ENCODE measurements around the gene DIP2B. TPM values are rescaled to one million over a fixed set of nuclear protein-coding genes. Genes with fewer than 3 reads are reported as not detected.

Gene DIP2B
- total and polyA plus RNA-seq, 2 of the 13 experiments (the other 11 are each of a cell fraction or from before 2014, with no cell fraction given), result 32.1 to 35.8 TPM

DNA sequence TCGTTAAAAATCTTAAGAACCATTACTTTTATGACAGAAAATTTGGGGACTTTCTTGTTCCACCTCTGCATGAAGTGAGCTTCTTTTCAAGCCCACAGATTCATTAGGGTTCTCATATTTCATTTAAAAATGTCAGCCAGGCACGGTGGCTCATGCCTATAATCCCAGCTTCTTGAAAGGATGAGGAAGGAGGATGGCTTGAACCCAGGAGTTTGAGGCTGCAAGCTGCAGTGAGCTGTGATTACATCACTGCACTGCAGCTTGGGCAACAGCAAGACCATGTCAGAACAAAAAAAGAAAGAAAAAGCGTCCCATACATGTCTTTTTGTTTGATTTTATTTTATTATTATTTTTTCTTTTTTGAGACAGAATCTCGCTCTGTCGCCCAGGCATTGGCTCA is 215.7 kb downstream of the DIP2B start:
- no peaks in the 10 kb centered on the region for H4K20me1 ChIP-seq (ENCODE audit: insufficient read depth, low read length)
- WGBS (ENCODE audit: low lambda C conversion rate), result 85% methylated on average over 5 of the region's 5 CpGs

DNA sequence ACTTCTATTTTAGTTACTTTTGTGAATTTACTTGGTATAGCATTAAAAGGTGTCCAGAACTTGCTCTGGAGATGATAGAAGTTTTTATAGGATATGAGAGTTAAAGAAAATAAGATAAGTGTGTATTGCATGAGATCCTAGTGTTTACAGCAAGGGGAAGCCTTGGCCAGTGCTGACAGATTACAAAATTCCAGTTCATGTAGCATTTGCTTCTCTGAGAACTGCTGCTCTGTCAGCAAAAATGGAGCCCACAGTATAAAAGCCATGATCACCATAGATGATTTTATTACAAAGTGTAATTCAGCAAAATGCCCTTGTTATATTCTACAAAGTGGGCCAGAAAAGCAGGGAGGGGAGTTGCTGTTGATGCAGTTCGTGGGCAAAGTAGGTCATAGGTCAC is 219.1 kb downstream of the DIP2B start:
- peaks cover 24 to 84% of the 10 kb centered on the region in 2 experiments for H3K36me3 ChIP-seq (replicated peaks in 1 of 2; ENCODE audit: control insufficient read depth in 1 of 2, insufficient read depth in 2 of 2, low read length in 2 of 2)
- CTCF ChIA-PET (ENCODE audit: low intra/inter-chr PET ratio, low total read pairs), result no interaction called here

More for the DNA sequence above, 215.7 kb downstream of the DIP2B start:
- no peaks in the 10 kb centered on the region for H3K27me3 ChIP-seq (ENCODE audit: control insufficient read depth in 1 of 2, insufficient read depth in 2 of 2, low read length in 2 of 2)
- intact Hi-C loops (cut with micrococcal nuclease; ENCODE audit: unreplicated experiment), result no loop called here
- FAIRE-seq (no peak), DNase-seq (ENCODE audit: low spot score) (no peak), ATAC-seq (no peak)
- H3K4me1 ChIP-seq (ENCODE audit: insufficient read depth, low read length), result no peaks in the 10 kb centered on the region
- TF ChIP-seq, protein P1, sequence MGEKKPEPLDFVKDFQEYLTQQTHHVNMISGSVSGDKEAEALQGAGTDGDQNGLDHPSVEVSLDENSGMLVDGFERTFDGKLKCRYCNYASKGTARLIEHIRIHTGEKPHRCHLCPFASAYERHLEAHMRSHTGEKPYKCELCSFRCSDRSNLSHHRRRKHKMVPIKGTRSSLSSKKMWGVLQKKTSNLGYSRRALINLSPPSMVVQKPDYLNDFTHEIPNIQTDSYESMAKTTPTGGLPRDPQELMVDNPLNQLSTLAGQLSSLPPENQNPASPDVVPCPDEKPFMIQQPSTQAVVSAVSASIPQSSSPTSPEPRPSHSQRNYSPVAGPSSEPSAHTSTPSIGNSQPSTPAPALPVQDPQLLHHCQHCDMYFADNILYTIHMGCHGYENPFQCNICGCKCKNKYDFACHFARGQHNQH (CRISPR knock-in tag; IDR thresholded peaks at IDR 0.05), result no peak
- TF ChIP-seq MAZ (IDR thresholded peaks at IDR 0.05; ENCODE audit: borderline replicate concordance, low read depth, low read length) (no peak), MAZ (CRISPR knock-in tag; IDR thresholded peaks at IDR 0.05; ENCODE audit: low read depth) (no peak), GFI1 (CRISPR knock-in tag; IDR thresholded peaks at IDR 0.05; ENCODE audit: borderline replicate concordance) (no peak), MEIS2 (CRISPR knock-in tag; IDR thresholded peaks at IDR 0.05) (no peak)
- TF ChIP-seq, protein P2, sequence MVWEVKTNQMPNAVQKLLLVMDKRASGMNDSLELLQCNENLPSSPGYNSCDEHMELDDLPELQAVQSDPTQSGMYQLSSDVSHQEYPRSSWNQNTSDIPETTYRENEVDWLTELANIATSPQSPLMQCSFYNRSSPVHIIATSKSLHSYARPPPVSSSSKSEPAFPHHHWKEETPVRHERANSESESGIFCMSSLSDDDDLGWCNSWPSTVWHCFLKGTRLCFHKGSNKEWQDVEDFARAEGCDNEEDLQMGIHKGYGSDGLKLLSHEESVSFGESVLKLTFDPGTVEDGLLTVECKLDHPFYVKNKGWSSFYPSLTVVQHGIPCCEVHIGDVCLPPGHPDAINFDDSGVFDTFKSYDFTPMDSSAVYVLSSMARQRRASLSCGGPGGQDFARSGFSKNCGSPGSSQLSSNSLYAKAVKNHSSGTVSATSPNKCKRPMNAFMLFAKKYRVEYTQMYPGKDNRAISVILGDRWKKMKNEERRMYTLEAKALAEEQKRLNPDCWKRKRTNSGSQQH (CRISPR knock-in tag; IDR thresholded peaks at IDR 0.05; ENCODE audit: low read depth), result no peak
- H3K4me2 ChIP-seq (ENCODE audit: low read depth, low read length), result no peak overlapping the region
- no TSS peak for BruUV-seq (replicated peaks)
- POLR2A ChIA-PET, result no interaction called here
- H2AFZ ChIP-seq (ENCODE audit: low read length), result no peak overlapping the region
- no peaks in the 10 kb centered on the region for H3K79me2 ChIP-seq (ENCODE audit: insufficient read depth, low read length)
- CTCF ChIA-PET (ENCODE audit: low intra/inter-chr PET ratio, low total read pairs), result no interaction called here
- H3K27ac ChIP-seq (ENCODE audit: extremely low read length, insufficient read depth, low read length), result no peak overlapping the region
- H3K9ac ChIP-seq (ENCODE audit: insufficient read depth, low read depth, low read length), result no peak overlapping the region
- H3K9me3 ChIP-seq (ENCODE audit: low read length), result no peaks in the 10 kb centered on the region
- no peak overlapping the region for H3K4me3 ChIP-seq (replicated peaks in 1 of 3; ENCODE audit: insufficient read depth in 1 of 3, low read depth in 2 of 3, low read length in 3 of 3)
- peaks cover 25 to 72% of the 10 kb centered on the region in 2 experiments for H3K36me3 ChIP-seq (replicated peaks in 1 of 2; ENCODE audit: control insufficient read depth in 1 of 2, insufficient read depth in 2 of 2, low read length in 2 of 2)
- in situ Hi-C loops (cut with HindIII; ENCODE audit: extremely low pct_ligation_motif_present, low pct_unique_long_range_greater_than_20kb), result no loop called here

More for the DNA sequence above, 219.1 kb downstream of the DIP2B start:
- intact Hi-C loops (cut with micrococcal nuclease; ENCODE audit: unreplicated experiment), result no loop called here
- no peak overlapping the region for H2AFZ ChIP-seq (ENCODE audit: low read length)
- no peak overlapping the region for H3K9ac ChIP-seq (ENCODE audit: insufficient read depth, low read depth, low read length)
- H3K79me2 ChIP-seq (ENCODE audit: insufficient read depth, low read length), result no peaks in the 10 kb centered on the region
- no peaks in the 10 kb centered on the region for H4K20me1 ChIP-seq (ENCODE audit: insufficient read depth, low read length)
- no peaks in the 10 kb centered on the region for H3K27me3 ChIP-seq (ENCODE audit: control insufficient read depth in 1 of 2, insufficient read depth in 2 of 2, low read length in 2 of 2)
- no peaks in the 10 kb centered on the region for H3K4me1 ChIP-seq (ENCODE audit: insufficient read depth, low read length)
- no peak overlapping the region for H3K4me2 ChIP-seq (ENCODE audit: low read depth, low read length)
- no TSS peak for BruUV-seq (replicated peaks)
- H3K9me3 ChIP-seq (ENCODE audit: low read length), result no peaks in the 10 kb centered on the region
- TF ChIP-seq EHMT2 (IDR thresholded peaks at IDR 0.05; ENCODE audit: borderline replicate concordance, low read depth, low read length), result no peak
- TF ChIP-seq MAFF (IDR thresholded peaks at IDR 0.05; ENCODE audit: low read depth, low read length), result peak; percentile 63
- TF ChIP-seq MAFK (conservative IDR thresholded peaks at IDR 0.05 in 1 of 2, IDR thresholded peaks at IDR 0.05 in 1 of 2; ENCODE audit: low read length in 2 of 2), result peak; percentile 27 to 73; a peak in 3 of 4 replicates
- no peak for TF ChIP-seq CBX5 (CRISPR knock-in tag; IDR thresholded peaks at IDR 0.05; ENCODE audit: borderline replicate concordance)
- TF ChIP-seq HDAC1 (CRISPR knock-in tag; IDR thresholded peaks at IDR 0.05), result no peak
- no peak overlapping the region for H3K4me3 ChIP-seq (replicated peaks in 1 of 3; ENCODE audit: insufficient read depth in 1 of 3, low read depth in 2 of 3, low read length in 3 of 3)
- POLR2A ChIA-PET, result no interaction called here
- no peak for FAIRE-seq
- in situ Hi-C loops (cut with HindIII; ENCODE audit: extremely low pct_ligation_motif_present, low pct_unique_long_range_greater_than_20kb), result no loop called here
- H3K27ac ChIP-seq (ENCODE audit: extremely low read length, insufficient read depth, low read length), result no peak overlapping the region
- 76% methylated on average over 1 of the region's 1 CpG for WGBS (ENCODE audit: low lambda C conversion rate)
- no peak for DNase-seq (ENCODE audit: low spot score)
- no peak for ATAC-seq
